K562 (cell line): Measurements from ENCODE around the gene NR6A1. TPM values are rescaled to one million over a fixed set of nuclear protein-coding genes. Genes with fewer than 3 reads are reported as not detected.

Experiments used
- CBFB ChIP-seq: sonication (generic); formaldehyde crosslinking; IDR thresholded peaks from 2 replicates; pipeline ENCODE4 v1.4.0; 2020; ENCODE audit warnings: mild to moderate bottlenecking, missing genetic modification reagents
- CHD4 ChIP-seq: fragments of 200-600 bp; sonication (generic); IDR thresholded peaks from 3 replicates; pipeline ENCODE4 v1.6.1; 2012; ENCODE audit warnings: low read depth, mild to moderate bottlenecking, mixed read lengths, low read length, inconsistent platforms; ENCODE audit not compliant: insufficient read depth, insufficient replicate concordance, poor library complexity, severe bottlenecking
- CXXC5 ChIP-seq: fragments of 250-450 bp; sonication (Bioruptor Pico); IDR thresholded peaks from 2 replicates; pipeline ENCODE4 v1.8.0; 2022; ENCODE audit warnings: inconsistent platforms, mild to moderate bottlenecking, moderate library complexity
- E2F3 ChIP-seq: fragments of 250-450 bp; sonication (Bioruptor Pico); IDR thresholded peaks from 2 replicates; pipeline ENCODE4 v1.4.0; 2020; ENCODE audit warnings: mild to moderate bottlenecking
- EGR1 ChIP-seq: fragments of 450-650 bp; conservative IDR thresholded peaks from 2 replicates; pipeline ENCODE4 v1.6.1; 2017; ENCODE audit warnings: mild to moderate bottlenecking
- EP400 ChIP-seq: fragments of 450-650 bp; IDR thresholded peaks from 2 replicates; pipeline ENCODE4 v1.6.1; 2017; ENCODE audit warnings: antibody characterized with exemption, mild to moderate bottlenecking, moderate library complexity
- FIP1L1 ChIP-seq: fragments of 200-400 bp; formaldehyde crosslinking; IDR thresholded peaks from 2 replicates; pipeline ENCODE4 v1.6.1; 2018; ENCODE audit warnings: mild to moderate bottlenecking, low read depth, low read length; ENCODE audit not compliant: poor library complexity, severe bottlenecking
- FOXA1 ChIP-seq: fragments of 450-650 bp; IDR thresholded peaks from 2 replicates; pipeline ENCODE4 v1.6.1; 2016; ENCODE audit warnings: mild to moderate bottlenecking, borderline replicate concordance
- HDAC6 ChIP-seq: IDR thresholded peaks from 2 replicates; pipeline ENCODE4 v1.6.1; 2012; ENCODE audit warnings: low read depth, mild to moderate bottlenecking, control low read depth, inconsistent platforms, low read length, moderate library complexity
- HEY1 ChIP-seq: fragments of 250-450 bp; sonication (Bioruptor Pico); IDR thresholded peaks from 2 replicates; pipeline ENCODE4 v1.5.0; 2020; ENCODE audit warnings: mild to moderate bottlenecking, moderate library complexity, borderline replicate concordance
- HNRNPUL1 ChIP-seq: fragments of 200-400 bp; formaldehyde crosslinking; IDR thresholded peaks from 2 replicates; pipeline ENCODE4 v1.6.1; 2017; ENCODE audit warnings: low read length
- KAT7 ChIP-seq: sonication (generic); formaldehyde crosslinking; IDR thresholded peaks from 2 replicates; pipeline ENCODE4 v1.8.0; 2022; ENCODE audit warnings: missing genetic modification reagents, mild to moderate bottlenecking, borderline replicate concordance
- KDM1A ChIP-seq, 2 experiments: fragments of 450-650 bp; IDR thresholded peaks; 2 replicates each; pipeline ENCODE4 v1.6.1; 2016; ENCODE audit warnings: mild to moderate bottlenecking in 2 of 2
- MBD2 ChIP-seq: sonication (generic); IDR thresholded peaks from 2 replicates; pipeline ENCODE4 v1.6.1; 2016; ENCODE audit warnings: low read depth, borderline replicate concordance
- RAD51 ChIP-seq: fragments of 450-650 bp; IDR thresholded peaks from 2 replicates; pipeline ENCODE4 v1.7.1; 2016; ENCODE audit warnings: low read depth, mild to moderate bottlenecking, borderline replicate concordance
- ZNF316 ChIP-seq: fragments of 450-650 bp; IDR thresholded peaks from 2 replicates; pipeline ENCODE4 v1.6.1; 2016
- polyA plus RNA-seq, 8 experiments: library from polyadenylated mRNA; depleted of rRNA in 4 of 8; stranded (reverse) in 5 of 8; unstranded in 3 of 8; fragments of >200 nt; fragmentation: Nextera tagmentation in 2 of 8; fragmentation: Illumina TruSeq in 1 of 8; extraction: Ambion mirVana in 2 of 8; extraction: Trizol in 1 of 8; gene quantifications; 2 replicates each; pipeline versions ENCODE4 v1.2.1 to v1.2.3, GENCODE V29; 2011 to 2014; ENCODE audit warnings: inconsistent platforms in 1 of 8, missing spikeins in 1 of 8
- total RNA-seq, 7 experiments: library from RNA; depleted of rRNA in 6 of 7; stranded (reverse); fragments of >200 nt in 6 of 7; fragmentation: Illumina TruSeq in 2 of 7; extraction: Trizol in 2 of 7; gene quantifications; 2 replicates each; pipeline versions ENCODE4 v1.2.1 to v1.2.3, GENCODE V29; 2011 to 2021; ENCODE audit warnings: low replicate concordance in 1 of 7
- TF ChIP-seq, protein P1 (sequence below), 2 experiments: fragments of 250-450 bp in 1 of 2; fragments of 450-650 bp in 1 of 2; sonication (Bioruptor Pico) in 1 of 2; IDR thresholded peaks; 2 replicates each; pipeline versions ENCODE4 v1.6.1 to v1.8.0; 2016 to 2021; ENCODE audit warnings: mild to moderate bottlenecking in 2 of 2, moderate library complexity in 2 of 2, missing compliant biosample characterization in 1 of 2, missing genetic modification characterization in 1 of 2
- TF ChIP-seq, protein P2 (sequence below): fragments of 250-450 bp; sonication (Bioruptor Pico); IDR thresholded peaks from 2 replicates; pipeline ENCODE4 v1.5.0; 2021
- TF ChIP-seq, protein P3 (sequence below): fragments of 250-450 bp; sonication (Bioruptor Pico); IDR thresholded peaks from 2 replicates; pipeline ENCODE4 v1.4.0; 2020
- TF ChIP-seq, protein P4 (sequence below): IDR thresholded peaks from 2 replicates; pipeline ENCODE4 v1.6.1; 2014; ENCODE audit warnings: antibody characterized with exemption
- TF ChIP-seq, protein P5 (sequence below), 2 experiments: fragments of 450-650 bp in 1 of 2; sonication (generic) in 1 of 2; formaldehyde crosslinking; conservative IDR thresholded peaks; 2 replicates each; pipeline versions ENCODE4 v1.4.0 to v1.8.1; 2020 to 2022; ENCODE audit warnings: mild to moderate bottlenecking in 1 of 2, missing genetic modification reagents in 1 of 2

Gene NR6A1
- total and polyA plus RNA-seq, 9 of the 15 experiments (the other 6 are each of a cell fraction or from before 2014, with no cell fraction given) = 9.7 to 55.4 (median 28.3) TPM

DNA sequence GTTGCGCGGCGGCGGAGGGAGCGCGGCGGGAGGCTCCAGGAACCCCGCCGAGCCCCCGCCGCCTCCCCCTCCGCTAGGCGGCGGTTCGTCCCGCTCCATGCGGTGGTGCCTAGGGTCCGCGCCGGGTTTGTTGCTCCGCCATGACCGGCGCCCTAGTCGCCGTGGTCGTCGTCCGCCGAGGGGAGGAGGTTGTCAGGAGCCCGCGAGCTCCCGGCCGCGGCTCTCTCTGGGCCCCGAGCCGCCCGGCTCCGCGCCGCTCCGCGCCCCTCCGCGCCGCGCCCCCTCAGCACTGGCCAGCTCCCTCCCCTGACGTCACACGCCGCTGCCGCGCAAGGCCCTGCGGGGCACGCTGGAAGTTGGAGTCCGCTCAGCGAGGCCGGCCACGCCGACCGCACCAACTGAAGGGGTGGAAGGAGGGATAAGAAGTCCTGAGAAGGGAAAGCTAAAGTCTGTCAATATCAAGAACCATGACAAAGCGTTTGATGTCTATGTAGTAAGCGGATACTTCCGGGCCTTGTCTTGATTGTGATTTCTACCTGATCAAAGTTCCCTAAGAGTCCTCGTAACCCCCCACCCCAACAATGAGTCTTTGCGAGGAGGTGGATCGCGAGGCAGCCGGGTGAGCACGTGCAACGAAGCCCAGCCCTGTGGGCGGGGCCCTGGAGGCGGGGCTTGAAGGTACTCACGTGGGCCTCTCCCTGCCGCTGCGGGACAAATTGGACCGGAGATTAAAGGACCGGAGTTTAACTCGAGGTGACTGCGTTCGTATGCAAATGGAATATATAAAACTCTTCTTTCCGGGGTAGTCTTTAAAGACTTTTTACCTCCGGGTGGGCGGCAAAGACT is at the start of gene NR6A1 (continued):
- TF ChIP-seq, protein P1, sequence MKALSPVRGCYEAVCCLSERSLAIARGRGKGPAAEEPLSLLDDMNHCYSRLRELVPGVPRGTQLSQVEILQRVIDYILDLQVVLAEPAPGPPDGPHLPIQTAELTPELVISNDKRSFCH (CRISPR knock-in tag; IDR thresholded peaks at IDR 0.05) = no peak
- TF ChIP-seq, protein P1 (tag; IDR thresholded peaks at IDR 0.05) = peak; percentile 64
- no peak for TF ChIP-seq CHD4
- TF ChIP-seq FIP1L1 = peak; percentile 89
- peak; percentile 63; the same call in 1 of the 2 replicates for TF ChIP-seq E2F3
- TF ChIP-seq HNRNPUL1 = no peak
- TF ChIP-seq CBFB (CRISPR knock-in tag) = no peak; the same call in 1 of the 2 replicates
- no peak for TF ChIP-seq HEY1 (CRISPR knock-in tag)
- peak; percentile 98 for TF ChIP-seq MBD2
- TF ChIP-seq, protein P2, sequence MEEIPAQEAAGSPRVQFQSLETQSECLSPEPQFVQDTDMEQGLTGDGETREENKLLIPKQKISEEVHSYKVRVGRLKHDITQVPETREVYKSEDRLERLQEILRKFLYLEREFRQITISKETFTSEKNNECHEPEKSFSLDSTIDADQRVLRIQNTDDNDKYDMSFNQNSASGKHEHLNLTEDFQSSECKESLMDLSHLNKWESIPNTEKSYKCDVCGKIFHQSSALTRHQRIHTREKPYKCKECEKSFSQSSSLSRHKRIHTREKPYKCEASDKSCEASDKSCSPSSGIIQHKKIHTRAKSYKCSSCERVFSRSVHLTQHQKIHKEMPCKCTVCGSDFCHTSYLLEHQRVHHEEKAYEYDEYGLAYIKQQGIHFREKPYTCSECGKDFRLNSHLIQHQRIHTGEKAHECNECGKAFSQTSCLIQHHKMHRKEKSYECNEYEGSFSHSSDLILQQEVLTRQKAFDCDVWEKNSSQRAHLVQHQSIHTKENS (CRISPR knock-in tag) = no peak
- TF ChIP-seq, protein P3, sequence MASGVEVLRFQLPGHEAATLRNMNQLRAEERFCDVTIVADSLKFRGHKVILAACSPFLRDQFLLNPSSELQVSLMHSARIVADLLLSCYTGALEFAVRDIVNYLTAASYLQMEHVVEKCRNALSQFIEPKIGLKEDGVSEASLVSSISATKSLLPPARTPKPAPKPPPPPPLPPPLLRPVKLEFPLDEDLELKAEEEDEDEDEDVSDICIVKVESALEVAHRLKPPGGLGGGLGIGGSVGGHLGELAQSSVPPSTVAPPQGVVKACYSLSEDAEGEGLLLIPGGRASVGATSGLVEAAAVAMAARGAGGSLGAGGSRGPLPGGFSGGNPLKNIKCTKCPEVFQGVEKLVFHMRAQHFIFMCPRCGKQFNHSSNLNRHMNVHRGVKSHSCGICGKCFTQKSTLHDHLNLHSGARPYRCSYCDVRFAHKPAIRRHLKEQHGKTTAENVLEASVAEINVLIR = peak; percentile 93
- TF ChIP-seq KAT7 (CRISPR knock-in tag) = peak; percentile 38; the same call in 1 of the 2 replicates
- TF ChIP-seq HDAC6 = no peak
- TF ChIP-seq KDM1A (IDR thresholded peaks at IDR 0.05) = 0 out of 4 replicates have a peak, but pooled peaks of 1 of the 2 experiments have one; percentile 1
- TF ChIP-seq, protein P4, sequence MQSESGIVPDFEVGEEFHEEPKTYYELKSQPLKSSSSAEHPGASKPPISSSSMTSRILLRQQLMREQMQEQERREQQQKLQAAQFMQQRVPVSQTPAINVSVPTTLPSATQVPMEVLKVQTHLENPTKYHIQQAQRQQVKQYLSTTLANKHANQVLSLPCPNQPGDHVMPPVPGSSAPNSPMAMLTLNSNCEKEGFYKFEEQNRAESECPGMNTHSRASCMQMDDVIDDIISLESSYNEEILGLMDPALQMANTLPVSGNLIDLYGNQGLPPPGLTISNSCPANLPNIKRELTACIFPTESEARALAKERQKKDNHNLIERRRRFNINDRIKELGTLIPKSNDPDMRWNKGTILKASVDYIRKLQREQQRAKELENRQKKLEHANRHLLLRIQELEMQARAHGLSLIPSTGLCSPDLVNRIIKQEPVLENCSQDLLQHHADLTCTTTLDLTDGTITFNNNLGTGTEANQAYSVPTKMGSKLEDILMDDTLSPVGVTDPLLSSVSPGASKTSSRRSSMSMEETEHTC = peak; percentile 49; the same call in 1 of the 2 replicates
- peak; percentile 93 for TF ChIP-seq EP400
- TF ChIP-seq RAD51 = peak; percentile 87
- TF ChIP-seq, protein P5, sequence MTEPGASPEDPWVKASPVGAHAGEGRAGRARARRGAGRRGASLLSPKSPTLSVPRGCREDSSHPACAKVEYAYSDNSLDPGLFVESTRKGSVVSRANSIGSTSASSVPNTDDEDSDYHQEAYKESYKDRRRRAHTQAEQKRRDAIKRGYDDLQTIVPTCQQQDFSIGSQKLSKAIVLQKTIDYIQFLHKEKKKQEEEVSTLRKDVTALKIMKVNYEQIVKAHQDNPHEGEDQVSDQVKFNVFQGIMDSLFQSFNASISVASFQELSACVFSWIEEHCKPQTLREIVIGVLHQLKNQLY (CRISPR knock-in tag; conservative IDR thresholded peaks at IDR 0.05) = 0 out of 4 replicates have a peak, but pooled peaks of 1 of the 2 experiments have one; percentile 24
- peak; percentile 95 for TF ChIP-seq CXXC5 (CRISPR knock-in tag)
- TF ChIP-seq EGR1 = peak; percentile 76
- TF ChIP-seq ZNF316 = no peak
- TF ChIP-seq FOXA1 = no peak
